Natural killer cell (primary cell): ENCODE data around the gene RFLNA. TPM values are rescaled to one million over a fixed set of nuclear protein-coding genes. Genes with fewer than 3 reads are reported as not detected.

ENCODE experiments used
- ATAC-seq, 3 donors: fragments of 150-1000 bp in 2 of 3; fragments of 200-7000 bp in 1 of 3; cut with Tn5 transposase; 1 replicate in 1 of 3; 2 replicates in 2 of 3; pipeline ENCODE4 v1.10.0; 2021; ENCODE audit warnings: mild to moderate bottlenecking in 2 of 3, moderate library complexity in 2 of 3
- DNase-seq, 2 donors: peaks; one replicate each; pipeline versions ENCODE4 v3.0.0 to v3.0.0-alpha.2; 2013 to 2021; ENCODE audit warnings: mixed read lengths in 1 of 2
- H3K27ac ChIP-seq: one replicate; pipeline ENCODE4 v1.5.1; 2013; ENCODE audit warnings: mild to moderate bottlenecking, low read length
- H3K27me3 ChIP-seq: one replicate; pipeline ENCODE4 v1.6.1; 2013; ENCODE audit warnings: low read length; ENCODE audit not compliant: control insufficient read depth, insufficient read depth
- H3K36me3 ChIP-seq: one replicate; pipeline ENCODE4 v1.6.1; 2013; ENCODE audit warnings: low read length; ENCODE audit not compliant: control insufficient read depth, insufficient read depth
- H3K4me1 ChIP-seq: one replicate; pipeline ENCODE4 v1.6.1; 2013; ENCODE audit warnings: low read length; ENCODE audit not compliant: control insufficient read depth, insufficient read depth
- H3K4me3 ChIP-seq: one replicate; pipeline ENCODE4 v1.5.1; 2013; ENCODE audit warnings: low read length
- H3K9me3 ChIP-seq: one replicate; pipeline ENCODE4 v1.6.1; 2013; ENCODE audit warnings: low read length; ENCODE audit not compliant: control insufficient read depth, insufficient read depth
- H3K27ac Mint-ChIP-seq, 2 donors: one replicate each; pipeline ENCODE4 v1.8.0; 2022; ENCODE audit warnings: mild to moderate bottlenecking in 2 of 2, mixed read lengths in 2 of 2, moderate library complexity in 1 of 2
- H3K27me3 Mint-ChIP-seq, 2 donors: one replicate each; pipeline ENCODE4 v1.8.0; 2022; ENCODE audit warnings: low read depth in 2 of 2, mixed read lengths in 2 of 2
- H3K36me3 Mint-ChIP-seq: one replicate; pipeline ENCODE4 v1.8.0; 2022; ENCODE audit warnings: mixed read lengths
- H3K4me1 Mint-ChIP-seq, 2 donors: one replicate each; pipeline ENCODE4 v1.8.0; 2022; ENCODE audit warnings: mixed read lengths in 2 of 2
- H3K4me3 Mint-ChIP-seq: one replicate; pipeline ENCODE4 v1.8.0; 2022; ENCODE audit warnings: mild to moderate bottlenecking, moderate library complexity, mixed read lengths
- H3K9me3 Mint-ChIP-seq, 2 donors: one replicate each; pipeline ENCODE4 v1.8.0; 2022; ENCODE audit warnings: mixed read lengths in 2 of 2
- WGBS: methylation state at CpG from one replicate; pipeline ENCODE4 v1.1.7; 2013; ENCODE audit warnings: missing lambda C conversion rate; ENCODE audit not compliant: insufficient coverage; 5-methylcytosine and 5-hydroxymethylcytosine counted together
- intact Hi-C: fragments of 100-400 bp; cut with micrococcal nuclease; formaldehyde crosslinking; loops from one replicate; pipeline ENCODE4 v1.14.2; 2022
- total RNA-seq, 4 donors: library from RNA; stranded (reverse); fragments of 120-200 nt in 1 of 4; gene quantifications; one replicate each; pipeline versions ENCODE4 v1.2.3 to v1.2.4, GENCODE V29; 2013 to 2022
- TF ChIP-seq, protein P1 (sequence below): fragments of 200-600 bp; IDR thresholded peaks from one replicate; pipeline ENCODE4 v1.8.0; 2022; ENCODE audit warnings: antibody characterized with exemption

RFLNA gene
- total RNA-seq, 3 donors from 2014 or later (not counting 1 experiment from before 2014, with no cell fraction given): 0.85 TPM; not detected in 2

DNA sequence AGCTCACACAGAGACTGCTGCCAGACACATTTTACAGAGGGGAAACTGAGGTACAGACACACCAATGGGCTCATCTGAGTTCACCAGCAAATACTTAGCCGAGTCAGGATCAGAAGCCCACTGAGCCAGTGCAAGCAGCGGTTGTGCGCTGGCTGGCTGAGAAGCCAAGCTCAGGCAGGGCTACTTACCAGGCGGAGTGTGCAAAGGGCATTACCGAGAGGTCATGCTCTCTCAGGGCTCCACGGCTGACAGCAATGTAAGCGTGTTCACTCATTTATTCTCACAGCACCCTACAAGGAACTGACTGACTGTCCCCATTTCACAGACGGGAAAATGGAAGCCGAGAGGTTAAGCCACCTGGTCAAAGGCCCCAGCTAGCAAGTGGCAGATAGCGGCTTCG lies 63.7 kb downstream of the RFLNA start:
- WGBS: 97% methylated on average over 11 of the region's 11 CpGs
- H3K4me1 ChIP-seq: no peaks in the 10 kb centered on the region
- no peaks in the 10 kb centered on the region for H3K9me3 ChIP-seq
- no peaks in the 10 kb centered on the region for H3K36me3 Mint-ChIP-seq
- H3K27me3 Mint-ChIP-seq: no peaks in the 10 kb centered on the region
- no peaks in the 10 kb centered on the region for H3K27me3 ChIP-seq
- H3K4me1 Mint-ChIP-seq: peaks cover 0 to 8% of the 10 kb centered on the region in 2 donors
- no peak for ATAC-seq
- TF ChIP-seq, protein P1, sequence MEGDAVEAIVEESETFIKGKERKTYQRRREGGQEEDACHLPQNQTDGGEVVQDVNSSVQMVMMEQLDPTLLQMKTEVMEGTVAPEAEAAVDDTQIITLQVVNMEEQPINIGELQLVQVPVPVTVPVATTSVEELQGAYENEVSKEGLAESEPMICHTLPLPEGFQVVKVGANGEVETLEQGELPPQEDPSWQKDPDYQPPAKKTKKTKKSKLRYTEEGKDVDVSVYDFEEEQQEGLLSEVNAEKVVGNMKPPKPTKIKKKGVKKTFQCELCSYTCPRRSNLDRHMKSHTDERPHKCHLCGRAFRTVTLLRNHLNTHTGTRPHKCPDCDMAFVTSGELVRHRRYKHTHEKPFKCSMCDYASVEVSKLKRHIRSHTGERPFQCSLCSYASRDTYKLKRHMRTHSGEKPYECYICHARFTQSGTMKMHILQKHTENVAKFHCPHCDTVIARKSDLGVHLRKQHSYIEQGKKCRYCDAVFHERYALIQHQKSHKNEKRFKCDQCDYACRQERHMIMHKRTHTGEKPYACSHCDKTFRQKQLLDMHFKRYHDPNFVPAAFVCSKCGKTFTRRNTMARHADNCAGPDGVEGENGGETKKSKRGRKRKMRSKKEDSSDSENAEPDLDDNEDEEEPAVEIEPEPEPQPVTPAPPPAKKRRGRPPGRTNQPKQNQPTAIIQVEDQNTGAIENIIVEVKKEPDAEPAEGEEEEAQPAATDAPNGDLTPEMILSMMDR: no peak
- no peak overlapping the region for H3K27ac Mint-ChIP-seq
- intact Hi-C loops: no loop called here
- DNase-seq: no peak
- no peak overlapping the region for H3K4me3 Mint-ChIP-seq
- H3K27ac ChIP-seq: no peak overlapping the region
- peaks cover 51% of the 10 kb centered on the region for H3K36me3 ChIP-seq
- H3K9me3 Mint-ChIP-seq: no peaks in the 10 kb centered on the region
- no peak overlapping the region for H3K4me3 ChIP-seq

DNA sequence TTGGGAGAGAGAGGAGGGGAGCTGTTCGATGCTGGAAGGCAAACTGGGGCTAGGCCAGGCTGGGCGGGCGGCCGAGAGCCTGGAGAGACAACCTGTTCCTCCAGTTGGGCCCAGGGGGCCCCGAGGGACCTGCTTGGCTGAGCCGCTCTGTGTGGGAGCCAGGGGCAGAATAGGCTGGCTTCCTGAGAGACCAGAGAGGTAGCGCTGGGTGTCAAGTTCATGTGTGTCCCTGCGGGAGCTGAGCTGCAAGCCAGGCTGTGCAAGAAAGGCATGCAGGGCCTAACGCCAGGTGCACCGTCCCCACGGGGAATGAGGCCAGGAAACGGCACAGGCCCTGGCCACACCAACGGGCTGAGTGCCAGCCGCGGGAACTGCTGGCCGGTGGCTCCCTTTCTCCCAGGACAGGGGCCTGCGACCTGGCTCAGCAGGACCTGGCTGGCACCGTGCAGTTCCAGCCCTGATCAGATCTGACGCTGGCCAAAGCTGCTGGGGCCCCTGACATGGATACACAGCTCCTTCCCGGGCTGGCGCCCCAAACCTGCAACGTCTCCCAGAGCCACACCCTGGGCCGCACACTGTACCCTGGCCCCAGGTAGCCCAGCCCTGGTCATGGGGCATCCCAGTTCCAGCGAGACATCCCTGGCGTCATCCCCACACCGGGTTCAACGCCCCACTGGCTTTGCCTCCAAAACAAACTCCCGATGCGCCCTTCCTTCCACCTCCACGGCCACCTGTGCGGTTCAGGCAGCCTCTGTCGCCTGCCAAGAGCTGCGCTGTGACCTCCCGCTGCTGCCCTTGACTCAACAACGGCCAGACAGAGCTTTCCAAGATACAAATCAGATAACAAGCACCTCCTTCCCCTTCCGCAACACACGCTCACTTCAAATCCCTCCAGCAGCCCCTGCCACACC lies 65.0 kb downstream of the RFLNA start:
- 83% methylated on average over 37 of the region's 37 CpGs for WGBS
- H3K4me3 Mint-ChIP-seq: no peak overlapping the region
- H3K4me1 Mint-ChIP-seq: peaks cover 0 to 12% of the 10 kb centered on the region in 2 donors
- H3K4me3 ChIP-seq: no peak overlapping the region
- TF ChIP-seq, protein P1: no peak
- DNase-seq (no peak), ATAC-seq (no peak)
- H3K4me1 ChIP-seq: no peaks in the 10 kb centered on the region
- H3K9me3 ChIP-seq: no peaks in the 10 kb centered on the region
- no peaks in the 10 kb centered on the region for H3K36me3 Mint-ChIP-seq
- H3K36me3 ChIP-seq: peaks cover 38% of the 10 kb centered on the region
- no peak overlapping the region for H3K27ac Mint-ChIP-seq
- H3K27ac ChIP-seq: no peak overlapping the region
- no peaks in the 10 kb centered on the region for H3K27me3 Mint-ChIP-seq
- H3K9me3 Mint-ChIP-seq: no peaks in the 10 kb centered on the region
- intact Hi-C loops: no loop called here
- H3K27me3 ChIP-seq: no peaks in the 10 kb centered on the region

DNA sequence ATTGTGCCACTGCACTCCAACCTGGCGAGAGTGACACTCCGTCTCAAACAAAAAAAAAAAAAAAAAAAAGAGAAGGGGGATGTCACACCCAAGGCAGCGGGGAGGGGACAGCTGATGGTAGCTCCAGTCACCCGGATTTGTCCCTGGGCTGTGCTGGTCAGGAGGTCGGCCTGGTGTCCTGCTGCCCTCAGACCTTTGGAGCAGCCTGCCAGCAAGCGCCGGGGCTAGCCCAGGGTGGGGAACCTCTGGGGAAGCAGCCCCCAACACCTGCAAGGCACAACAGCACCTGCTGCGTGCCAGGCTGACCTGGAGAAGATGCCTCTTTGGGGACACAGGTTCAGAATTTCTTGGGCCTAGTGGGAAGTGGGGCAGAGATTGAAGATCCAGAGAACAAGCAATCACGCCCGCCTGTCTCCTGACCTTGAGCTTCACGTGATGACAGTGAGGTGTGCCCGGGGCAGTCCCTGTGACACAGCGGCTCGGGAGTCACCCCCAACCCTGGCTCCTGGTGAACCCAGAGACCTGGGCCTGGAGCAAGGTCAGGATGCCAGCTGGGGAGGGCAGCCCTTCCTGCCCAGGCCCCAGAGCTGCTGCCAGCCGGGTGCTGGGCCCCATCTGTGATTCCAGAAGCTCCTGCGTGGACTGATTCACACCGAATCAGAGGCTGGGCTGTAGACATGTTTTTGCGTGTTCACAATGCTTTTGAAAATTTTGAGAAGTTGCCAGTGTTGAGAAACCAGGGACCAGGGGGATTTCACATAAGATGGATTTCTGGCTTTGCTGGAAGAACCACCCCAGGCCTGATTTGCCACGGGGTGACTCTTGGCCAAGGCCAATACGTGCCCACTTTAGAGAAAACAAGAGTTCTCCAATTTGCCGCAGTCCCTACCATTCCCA lies 66.4 kb downstream of the RFLNA start:
- H3K36me3 Mint-ChIP-seq: no peaks in the 10 kb centered on the region

More for the DNA sequence above, 66.4 kb downstream of the RFLNA start:
- Histone ChIP-seq H3K9me3 (no peaks in the 10 kb centered on the region), H3K36me3 (peaks cover 30% of the 10 kb centered on the region), H3K4me1 (no peaks in the 10 kb centered on the region), H3K27ac (no peak overlapping the region), H3K4me3 (no peak overlapping the region), H3K27me3 (no peaks in the 10 kb centered on the region)
- no peak overlapping the region for H3K27ac Mint-ChIP-seq
- 95% methylated on average over 21 of the region's 21 CpGs for WGBS
- H3K4me3 Mint-ChIP-seq: no peak overlapping the region
- DNase-seq (no peak), ATAC-seq (no peak)
- TF ChIP-seq, protein P1: no peak
- no peaks in the 10 kb centered on the region for H3K27me3 Mint-ChIP-seq
- peaks cover 5 to 18% of the 10 kb centered on the region in 2 donors for H3K4me1 Mint-ChIP-seq
- no peaks in the 10 kb centered on the region for H3K9me3 Mint-ChIP-seq
- intact Hi-C loops: no loop called here
